HL-60 (cell line): ENCODE data around the gene PDIA4.

Experiments used
- GABPA ChIP-seq: IDR thresholded peaks from 2 replicates; pipeline ENCODE4 v1.6.1; 2012; ENCODE audit warnings: low read depth
- POLR2AphosphoS5 ChIP-seq: IDR thresholded peaks from 2 replicates; pipeline ENCODE4 v1.6.1; 2012; ENCODE audit warnings: low read depth
- TF ChIP-seq, protein P1 (sequence below): IDR thresholded peaks from one replicate; pipeline ENCODE4 v1.5.1; 2011; ENCODE audit warnings: low read length, control low read depth, inconsistent platforms; ENCODE audit not compliant: insufficient read depth
- TF ChIP-seq, protein P2 (sequence below): IDR thresholded peaks from 2 replicates; pipeline ENCODE4 v1.6.1; 2012; ENCODE audit warnings: low read depth; ENCODE audit not compliant: insufficient replicate concordance

DNA sequence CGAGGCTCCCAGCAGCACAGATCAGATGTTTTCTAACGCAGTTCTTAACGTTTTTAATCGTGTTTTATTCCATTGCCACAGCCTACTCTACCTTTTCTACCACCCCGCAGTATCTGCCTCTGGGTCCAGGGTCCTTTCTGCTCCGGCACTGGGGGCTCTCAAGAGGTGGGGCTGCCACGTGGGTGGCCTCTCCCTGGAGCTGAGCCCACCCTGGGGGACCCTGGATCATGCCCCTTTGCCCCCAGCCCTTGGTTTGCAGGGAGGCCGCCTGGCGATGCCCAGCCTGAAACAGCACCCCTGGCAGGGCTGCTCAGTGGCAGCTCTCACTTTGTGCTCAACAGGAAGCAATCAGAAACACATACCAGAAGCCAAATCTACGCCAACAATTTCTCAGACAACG lies 25.3 kb downstream of the PDIA4 start:
- TF ChIP-seq, protein P1, sequence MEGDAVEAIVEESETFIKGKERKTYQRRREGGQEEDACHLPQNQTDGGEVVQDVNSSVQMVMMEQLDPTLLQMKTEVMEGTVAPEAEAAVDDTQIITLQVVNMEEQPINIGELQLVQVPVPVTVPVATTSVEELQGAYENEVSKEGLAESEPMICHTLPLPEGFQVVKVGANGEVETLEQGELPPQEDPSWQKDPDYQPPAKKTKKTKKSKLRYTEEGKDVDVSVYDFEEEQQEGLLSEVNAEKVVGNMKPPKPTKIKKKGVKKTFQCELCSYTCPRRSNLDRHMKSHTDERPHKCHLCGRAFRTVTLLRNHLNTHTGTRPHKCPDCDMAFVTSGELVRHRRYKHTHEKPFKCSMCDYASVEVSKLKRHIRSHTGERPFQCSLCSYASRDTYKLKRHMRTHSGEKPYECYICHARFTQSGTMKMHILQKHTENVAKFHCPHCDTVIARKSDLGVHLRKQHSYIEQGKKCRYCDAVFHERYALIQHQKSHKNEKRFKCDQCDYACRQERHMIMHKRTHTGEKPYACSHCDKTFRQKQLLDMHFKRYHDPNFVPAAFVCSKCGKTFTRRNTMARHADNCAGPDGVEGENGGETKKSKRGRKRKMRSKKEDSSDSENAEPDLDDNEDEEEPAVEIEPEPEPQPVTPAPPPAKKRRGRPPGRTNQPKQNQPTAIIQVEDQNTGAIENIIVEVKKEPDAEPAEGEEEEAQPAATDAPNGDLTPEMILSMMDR: no peak
- TF ChIP-seq POLR2AphosphoS5 (no peak), GABPA (no peak)
- TF ChIP-seq, protein P2, sequence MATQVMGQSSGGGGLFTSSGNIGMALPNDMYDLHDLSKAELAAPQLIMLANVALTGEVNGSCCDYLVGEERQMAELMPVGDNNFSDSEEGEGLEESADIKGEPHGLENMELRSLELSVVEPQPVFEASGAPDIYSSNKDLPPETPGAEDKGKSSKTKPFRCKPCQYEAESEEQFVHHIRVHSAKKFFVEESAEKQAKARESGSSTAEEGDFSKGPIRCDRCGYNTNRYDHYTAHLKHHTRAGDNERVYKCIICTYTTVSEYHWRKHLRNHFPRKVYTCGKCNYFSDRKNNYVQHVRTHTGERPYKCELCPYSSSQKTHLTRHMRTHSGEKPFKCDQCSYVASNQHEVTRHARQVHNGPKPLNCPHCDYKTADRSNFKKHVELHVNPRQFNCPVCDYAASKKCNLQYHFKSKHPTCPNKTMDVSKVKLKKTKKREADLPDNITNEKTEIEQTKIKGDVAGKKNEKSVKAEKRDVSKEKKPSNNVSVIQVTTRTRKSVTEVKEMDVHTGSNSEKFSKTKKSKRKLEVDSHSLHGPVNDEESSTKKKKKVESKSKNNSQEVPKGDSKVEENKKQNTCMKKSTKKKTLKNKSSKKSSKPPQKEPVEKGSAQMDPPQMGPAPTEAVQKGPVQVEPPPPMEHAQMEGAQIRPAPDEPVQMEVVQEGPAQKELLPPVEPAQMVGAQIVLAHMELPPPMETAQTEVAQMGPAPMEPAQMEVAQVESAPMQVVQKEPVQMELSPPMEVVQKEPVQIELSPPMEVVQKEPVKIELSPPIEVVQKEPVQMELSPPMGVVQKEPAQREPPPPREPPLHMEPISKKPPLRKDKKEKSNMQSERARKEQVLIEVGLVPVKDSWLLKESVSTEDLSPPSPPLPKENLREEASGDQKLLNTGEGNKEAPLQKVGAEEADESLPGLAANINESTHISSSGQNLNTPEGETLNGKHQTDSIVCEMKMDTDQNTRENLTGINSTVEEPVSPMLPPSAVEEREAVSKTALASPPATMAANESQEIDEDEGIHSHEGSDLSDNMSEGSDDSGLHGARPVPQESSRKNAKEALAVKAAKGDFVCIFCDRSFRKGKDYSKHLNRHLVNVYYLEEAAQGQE: no peak
